Stromal cell of bone marrow (primary cell): Measurements from ENCODE around the gene DAPL1.

Source experiments
- DNase-seq: peaks from one replicate; pipeline ENCODE4 v3.0.0-alpha.2; 2012; ENCODE audit warnings: low read depth

The DAPL1 gene

GRCh38 chr2:158777077-158777476 is 18.0 kb upstream of the DAPL1 start:
- no peak for DNase-seq

GRCh38 chr2:158778243-158778642 is 16.9 kb upstream of the DAPL1 start:
- no peak for DNase-seq

- DNase-seq = no peak
Observed at GRCh38 chr2:158779621-158780020, 15.5 kb upstream of the DAPL1 start.

- peak; percentile 91 for DNase-seq
Observed at GRCh38 chr2:158781353-158781961, 13.7 kb upstream of the DAPL1 start.

GRCh38 chr2:158782136-158782535 is 13.0 kb upstream of the DAPL1 start:
- DNase-seq = no peak

GRCh38 chr2:158782616-158783015 is 12.5 kb upstream of the DAPL1 start:
- no peak for DNase-seq

- no peak for DNase-seq
Observed at GRCh38 chr2:158783923-158784322, 11.2 kb upstream of the DAPL1 start.

- DNase-seq = no peak
Observed at GRCh38 chr2:158786897-158787296, 8.2 kb upstream of the DAPL1 start.

GRCh38 chr2:158788951-158789350 is 6.2 kb upstream of the DAPL1 start:
- DNase-seq = no peak

- DNase-seq = no peak
Observed at GRCh38 chr2:158796652-158797051, 1.5 kb downstream of the DAPL1 start.

GRCh38 chr2:158797963-158798700 is 3.0 kb downstream of the DAPL1 start:
- DNase-seq = peak; percentile 41

- no peak for DNase-seq
Observed at GRCh38 chr2:158799181-158799580, 4.1 kb downstream of the DAPL1 start.

GRCh38 chr2:158803506-158803905 is 8.4 kb downstream of the DAPL1 start:
- DNase-seq = no peak

GRCh38 chr2:158805255-158805654 is 10.1 kb downstream of the DAPL1 start:
- no peak for DNase-seq

- DNase-seq = no peak
Observed at GRCh38 chr2:158805936-158806335, 10.8 kb downstream of the DAPL1 start.

GRCh38 chr2:158806941-158807340 is 11.8 kb downstream of the DAPL1 start:
- DNase-seq = no peak

GRCh38 chr2:158808426-158808825 is 13.3 kb downstream of the DAPL1 start:
- DNase-seq = no peak

GRCh38 chr2:158809816-158810215 is 14.7 kb downstream of the DAPL1 start:
- DNase-seq = no peak

GRCh38 chr2:158810731-158811460 is 15.8 kb downstream of the DAPL1 start:
- DNase-seq = no peak

- DNase-seq = no peak
Observed at GRCh38 chr2:158815166-158815565, 20.0 kb downstream of the DAPL1 start.

- DNase-seq = no peak
Observed at GRCh38 chr2:158815658-158816057, 20.5 kb downstream of the DAPL1 start.

GRCh38 chr2:158817588-158817987 is 22.5 kb downstream of the DAPL1 start:
- DNase-seq = peak; percentile 55

- peak; percentile 67 for DNase-seq
Observed at GRCh38 chr2:158818511-158818910, 23.4 kb downstream of the DAPL1 start.
